K562 (cell line): ENCODE measurements around the gene NAT9. TPM values are rescaled to one million over a fixed set of nuclear protein-coding genes. Genes with fewer than 3 reads are reported as not detected.

Experiments
- ATAC-seq: fragments of 200-7000 bp; cut with Tn5 transposase; 3 replicates; pipeline ENCODE4 v1.9.1; 2020; ENCODE audit warnings: moderate library complexity
- BruUV-seq: library from RNA; stranded (reverse); fragments of 400-500 nt; replicated peaks from 2 replicates; lab custom pipeline; 2021; lab: Mats Ljungman, UMichigan
- CTCF ChIA-PET: fragments of 300-600 bp; formaldehyde crosslinking; extraction: SDS; loops from one replicate; lab custom pipeline; 2021; ENCODE audit warnings: low intra/inter-chr PET ratio; lab: Yijun Ruan, JAX
- POLR2A ChIA-PET: fragments of 300-600, 350-650 bp; sonication (Branson Sonifier 250); formaldehyde crosslinking; extraction: SDS; loops from one replicate; lab custom pipeline; 2021; ENCODE audit warnings: antibody characterized with exemption, inconsistent platforms; lab: Yijun Ruan, JAX
- DNase-seq, 4 experiments: peaks; one replicate each; pipeline versions ENCODE4 v3.0.0 to v3.0.0-alpha.2; 2011 to 2018; ENCODE audit warnings: low spot score in 3 of 4, mixed read lengths in 3 of 4; ENCODE audit errors: extremely low read depth in 1 of 4
- FAIRE-seq: peaks from 2 replicates; lab custom pipeline; 2011; peaks lifted over from hg19 to GRCh38; lab: Jason Lieb, UNC
- H2AFZ ChIP-seq: 2 replicates; pipeline ENCODE4 v1.6.0; 2011; ENCODE audit warnings: low read depth, low read length, control low read depth, inconsistent platforms
- H3K27ac ChIP-seq: fragments of 200-600 bp; 3 replicates; pipeline ENCODE4 v1.8.0; 2011; ENCODE audit warnings: low read depth, mild to moderate bottlenecking, control low read depth, inconsistent platforms, low read length, moderate library complexity, mixed read lengths; ENCODE audit errors: extremely low read depth
- H3K27me3 ChIP-seq, 2 experiments: fragments of 300-600 bp in 1 of 2; 2 replicates in 1 of 2; 3 replicates in 1 of 2; pipeline versions ENCODE4 v1.6.0 to v1.8.0; 2011; ENCODE audit warnings: inconsistent platforms in 2 of 2, low read length in 2 of 2, mild to moderate bottlenecking in 1 of 2, mixed read lengths in 1 of 2, moderate library complexity in 1 of 2; ENCODE audit not compliant: control insufficient read depth in 2 of 2, insufficient read depth in 2 of 2
- H3K36me3 ChIP-seq: fragments of 300-600 bp; 3 replicates; pipeline ENCODE4 v1.8.0; 2011; ENCODE audit warnings: mild to moderate bottlenecking, low read length, inconsistent platforms; ENCODE audit not compliant: control insufficient read depth, insufficient read depth
- H3K4me1 ChIP-seq, 2 experiments: fragments of 200-600 bp in 1 of 2; replicated peaks in 1 of 2; 2 replicates in 1 of 2; 3 replicates in 1 of 2; pipeline versions ENCODE4 v1.5.1 to v1.8.0; 2011; ENCODE audit warnings: inconsistent platforms in 2 of 2, low read length in 2 of 2, mild to moderate bottlenecking in 1 of 2, mixed read lengths in 1 of 2, moderate library complexity in 1 of 2; ENCODE audit not compliant: control insufficient read depth in 2 of 2, insufficient read depth in 2 of 2
- H3K4me2 ChIP-seq: 2 replicates; pipeline ENCODE4 v1.6.1; 2011; ENCODE audit warnings: low read length, control low read depth, inconsistent platforms, mixed read lengths; ENCODE audit not compliant: insufficient read depth
- H3K4me3 ChIP-seq: fragments of 200-600 bp; sonication (generic), shearing (Covaris generic); 2 replicates; pipeline ENCODE4 v1.5.1; 2016; ENCODE audit warnings: control low read depth, inconsistent platforms
- H3K79me2 ChIP-seq: fragments of 200-600 bp; 3 replicates; pipeline ENCODE4 v1.8.0; 2011; ENCODE audit warnings: low read length, inconsistent platforms; ENCODE audit not compliant: control insufficient read depth, insufficient read depth
- H3K9ac ChIP-seq, 2 experiments: 2 replicates each; pipeline versions ENCODE4 v1.6.0 to v1.6.1; 2011; ENCODE audit warnings: low read depth in 2 of 2, low read length in 2 of 2, control low read depth in 1 of 2, inconsistent platforms in 1 of 2, mild to moderate bottlenecking in 1 of 2, mixed read lengths in 1 of 2; ENCODE audit not compliant: insufficient read depth in 1 of 2
- H3K9me1 ChIP-seq: one replicate; pipeline ENCODE4 v1.6.0; 2011; ENCODE audit warnings: inconsistent platforms, mild to moderate bottlenecking, low read length, moderate library complexity; ENCODE audit not compliant: control insufficient read depth, insufficient read depth
- H3K9me3 ChIP-seq: replicated peaks from 2 replicates; pipeline ENCODE4 v1.5.1; 2011; ENCODE audit warnings: low read depth, low read length, inconsistent platforms; ENCODE audit not compliant: control insufficient read depth, insufficient read depth
- H4K20me1 ChIP-seq: replicated peaks from 2 replicates; pipeline ENCODE4 v1.6.1; 2011; ENCODE audit warnings: low read length, inconsistent platforms, mixed read lengths; ENCODE audit not compliant: control insufficient read depth, insufficient read depth
- ATF7 ChIP-seq: fragments of 450-650 bp; IDR thresholded peaks from 2 replicates; pipeline ENCODE4 v1.7.1; 2014; ENCODE audit warnings: mild to moderate bottlenecking, moderate library complexity
- CBFA2T2 ChIP-seq: fragments of 450-650 bp; conservative IDR thresholded peaks from 2 replicates; pipeline ENCODE4 v1.6.1; 2017; ENCODE audit warnings: mild to moderate bottlenecking
- CBX1 ChIP-seq: sonication (generic); IDR thresholded peaks from 2 replicates; pipeline ENCODE4 v1.6.1; 2016; ENCODE audit warnings: antibody characterized with exemption, low read depth, mild to moderate bottlenecking
- CEBPB ChIP-seq: fragments of 450-650 bp; IDR thresholded peaks from 2 replicates; pipeline ENCODE4 v1.6.1; 2016; ENCODE audit warnings: missing genetic modification characterization, missing compliant biosample characterization
- DPF2 ChIP-seq: fragments of 450-650 bp; IDR thresholded peaks from 2 replicates; pipeline ENCODE4 v1.6.1; 2016
- GABPA ChIP-seq: fragments of 200-800 bp; sonication (Bioruptor generic); conservative IDR thresholded peaks from 2 replicates; pipeline ENCODE4 v1.6.1; 2016; ENCODE audit warnings: low read depth, missing genetic modification characterization, missing compliant biosample characterization
- HCFC1 ChIP-seq: IDR thresholded peaks from 2 replicates; pipeline ENCODE4 v1.6.1; 2012; ENCODE audit warnings: low read depth, low read length, improper control_type of control experiment
- JUND ChIP-seq, 2 experiments: IDR thresholded peaks; 2 replicates in 1 of 2; 3 replicates in 1 of 2; pipeline ENCODE4 v1.6.1; 2011; ENCODE audit warnings: borderline replicate concordance in 2 of 2, low read depth in 2 of 2, low read length in 2 of 2, improper control_type of control experiment in 1 of 2, missing biosample characterization in 1 of 2, missing genetic modification characterization in 1 of 2, missing genetic modification reagents in 1 of 2
- MAFG ChIP-seq: fragments of 450-650 bp; conservative IDR thresholded peaks from 2 replicates; pipeline ENCODE4 v1.6.1; 2016; ENCODE audit warnings: missing genetic modification characterization, missing compliant biosample characterization
- MECOM ChIP-seq: fragments of 250-450 bp; sonication (Bioruptor Pico); IDR thresholded peaks from 2 replicates; pipeline ENCODE4 v1.8.0; 2022; ENCODE audit warnings: inconsistent platforms
- NCOA1 ChIP-seq: fragments of 450-650 bp; IDR thresholded peaks from 2 replicates; pipeline ENCODE4 v1.6.1; 2016; ENCODE audit warnings: low read depth
- NR2C1 ChIP-seq, 2 experiments: fragments of 450-650 bp; IDR thresholded peaks; 2 replicates each; pipeline ENCODE4 v1.6.1; 2017; ENCODE audit warnings: mild to moderate bottlenecking in 2 of 2, antibody characterized with exemption in 1 of 2, inconsistent platforms in 1 of 2, missing compliant biosample characterization in 1 of 2, missing genetic modification characterization in 1 of 2
- PPARD ChIP-seq: fragments of 250-450 bp; sonication (Bioruptor Pico); IDR thresholded peaks from 2 replicates; pipeline ENCODE4 v1.8.0; 2022; ENCODE audit warnings: inconsistent platforms, mild to moderate bottlenecking, moderate library complexity
- RFX5 ChIP-seq: IDR thresholded peaks from 2 replicates; pipeline ENCODE4 v1.6.1; 2011; ENCODE audit warnings: low read depth, mild to moderate bottlenecking, improper control_type of control experiment, low read length
- ZNF347 ChIP-seq: fragments of 450-650 bp; formaldehyde crosslinking; IDR thresholded peaks from 2 replicates; pipeline ENCODE4 v1.4.0; 2020; ENCODE audit warnings: low read depth, mild to moderate bottlenecking, moderate library complexity
- WGBS: fragments of 100-300 bp; shearing (Covaris generic); methylation state at CpG from one replicate; pipeline ENCODE4 v1.1.6; 2016; ENCODE audit warnings: low coverage, mixed read lengths; ENCODE audit not compliant: insufficient coverage; ENCODE audit errors: missing lambda C conversion rate; 5-methylcytosine and 5-hydroxymethylcytosine counted together
- in situ Hi-C: fragments of 300-500 bp; cut with MboI; formaldehyde crosslinking; loops from 4 replicates; pipeline ENCODE4 v1.15.0; 2018; ENCODE audit warnings: inconsistent platforms, mixed read lengths
- intact Hi-C: fragments of 100-400 bp; cut with micrococcal nuclease; formaldehyde crosslinking; loops from 2 replicates; pipeline ENCODE4 v1.14.2; 2022
- polyA plus RNA-seq, 8 experiments: library from polyadenylated mRNA; depleted of rRNA in 4 of 8; stranded (reverse) in 5 of 8; unstranded in 3 of 8; fragments of >200 nt; fragmentation: Nextera tagmentation in 2 of 8; fragmentation: Illumina TruSeq in 1 of 8; extraction: Ambion mirVana in 2 of 8; extraction: Trizol in 1 of 8; gene quantifications; 2 replicates each; pipeline versions ENCODE4 v1.2.1 to v1.2.3, GENCODE V29; 2011 to 2014; ENCODE audit warnings: inconsistent platforms in 1 of 8, missing spikeins in 1 of 8
- total RNA-seq, 7 experiments: library from RNA; depleted of rRNA in 6 of 7; stranded (reverse); fragments of >200 nt in 6 of 7; fragmentation: Illumina TruSeq in 2 of 7; extraction: Trizol in 2 of 7; gene quantifications; 2 replicates each; pipeline versions ENCODE4 v1.2.1 to v1.2.3, GENCODE V29; 2011 to 2021; ENCODE audit warnings: low replicate concordance in 1 of 7
- TF ChIP-seq, protein P1 (sequence below), 3 experiments: IDR thresholded peaks in 2 of 3; conservative IDR thresholded peaks in 1 of 3; 2 replicates each; pipeline ENCODE4 v1.5.1; 2011 to 2012; ENCODE audit warnings: low read length in 3 of 3, mild to moderate bottlenecking in 3 of 3, control low read depth in 2 of 3, improper control_type of control experiment in 1 of 3, inconsistent platforms in 1 of 3, low read depth in 1 of 3, mixed read lengths in 1 of 3, moderate library complexity in 1 of 3; ENCODE audit not compliant: insufficient read depth in 2 of 3
- TF ChIP-seq, protein P2 (sequence below): fragments of 250-450 bp; sonication (Bioruptor Pico); IDR thresholded peaks from 2 replicates; pipeline ENCODE4 v1.4.0; 2020; ENCODE audit warnings: mild to moderate bottlenecking

NAT9 gene
- total and polyA plus RNA-seq, 9 of the 15 experiments (the other 6 are each of a cell fraction or from before 2014, with no cell fraction given), result 4.2 to 63.6 (median 40.8) TPM

DNA sequence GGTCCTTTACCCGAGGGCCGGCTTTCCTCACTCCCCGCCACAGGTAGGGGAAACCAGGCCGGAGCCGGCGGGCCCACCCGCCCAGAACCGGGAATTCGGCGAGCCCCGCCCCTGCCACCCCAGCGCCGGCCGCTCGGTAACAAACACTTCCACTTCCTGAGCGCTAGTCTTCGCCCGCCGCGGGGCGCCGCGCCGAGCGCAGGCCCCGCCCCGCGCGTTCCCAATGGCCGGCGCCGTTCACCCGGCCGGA is 27.9 kb downstream of the NAT9 start (continued):
- TF ChIP-seq, protein P1, sequence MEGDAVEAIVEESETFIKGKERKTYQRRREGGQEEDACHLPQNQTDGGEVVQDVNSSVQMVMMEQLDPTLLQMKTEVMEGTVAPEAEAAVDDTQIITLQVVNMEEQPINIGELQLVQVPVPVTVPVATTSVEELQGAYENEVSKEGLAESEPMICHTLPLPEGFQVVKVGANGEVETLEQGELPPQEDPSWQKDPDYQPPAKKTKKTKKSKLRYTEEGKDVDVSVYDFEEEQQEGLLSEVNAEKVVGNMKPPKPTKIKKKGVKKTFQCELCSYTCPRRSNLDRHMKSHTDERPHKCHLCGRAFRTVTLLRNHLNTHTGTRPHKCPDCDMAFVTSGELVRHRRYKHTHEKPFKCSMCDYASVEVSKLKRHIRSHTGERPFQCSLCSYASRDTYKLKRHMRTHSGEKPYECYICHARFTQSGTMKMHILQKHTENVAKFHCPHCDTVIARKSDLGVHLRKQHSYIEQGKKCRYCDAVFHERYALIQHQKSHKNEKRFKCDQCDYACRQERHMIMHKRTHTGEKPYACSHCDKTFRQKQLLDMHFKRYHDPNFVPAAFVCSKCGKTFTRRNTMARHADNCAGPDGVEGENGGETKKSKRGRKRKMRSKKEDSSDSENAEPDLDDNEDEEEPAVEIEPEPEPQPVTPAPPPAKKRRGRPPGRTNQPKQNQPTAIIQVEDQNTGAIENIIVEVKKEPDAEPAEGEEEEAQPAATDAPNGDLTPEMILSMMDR (IDR thresholded peaks at IDR 0.05 in 2 of 3, conservative IDR thresholded peaks at IDR 0.05 in 1 of 3; ENCODE audit: insufficient read depth in 2 of 3, low read depth in 1 of 3, low read length in 3 of 3), result peak in 1 of 3 experiments; percentile 7; a peak in 1 of 6 replicates
- TF ChIP-seq HCFC1 (0 out of 2 replicates have a peak, but pooled peaks have one; percentile 34), CEBPB (tag) (no peak), MAFG (tag) (no peak)
- TF ChIP-seq, protein P2, sequence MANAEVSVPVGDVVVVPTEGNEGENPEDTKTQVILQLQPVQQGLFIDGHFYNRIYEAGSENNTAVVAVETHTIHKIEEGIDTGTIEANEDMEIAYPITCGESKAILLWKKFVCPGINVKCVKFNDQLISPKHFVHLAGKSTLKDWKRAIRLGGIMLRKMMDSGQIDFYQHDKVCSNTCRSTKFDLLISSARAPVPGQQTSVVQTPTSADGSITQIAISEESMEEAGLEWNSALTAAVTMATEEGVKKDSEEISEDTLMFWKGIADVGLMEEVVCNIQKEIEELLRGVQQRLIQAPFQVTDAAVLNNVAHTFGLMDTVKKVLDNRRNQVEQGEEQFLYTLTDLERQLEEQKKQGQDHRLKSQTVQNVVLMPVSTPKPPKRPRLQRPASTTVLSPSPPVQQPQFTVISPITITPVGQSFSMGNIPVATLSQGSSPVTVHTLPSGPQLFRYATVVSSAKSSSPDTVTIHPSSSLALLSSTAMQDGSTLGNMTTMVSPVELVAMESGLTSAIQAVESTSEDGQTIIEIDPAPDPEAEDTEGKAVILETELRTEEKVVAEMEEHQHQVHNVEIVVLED (CRISPR knock-in tag), result peak; percentile 69

GRCh38 chr17:74746922-74747321 is 29.2 kb downstream of the NAT9 start:
- intact Hi-C loops, result loop anchor here (1.0 to 5.0 kb wide), 2 partner anchors 23 to 120 kb away; no protein-coding TSS in a partner anchor
- peak overlapping the region; percentile 1; a peak in 1 of 4 replicates for H3K9ac ChIP-seq
- in situ Hi-C loops, result no loop called here
- TF ChIP-seq GABPA (tag) (peak; percentile 29; the same call in 1 of the 2 replicates), CBX1 (no peak), NR2C1 (IDR thresholded peaks at IDR 0.05) (peak; percentile 79), NR2C1 (tag; IDR thresholded peaks at IDR 0.05) (peak; percentile 89), ATF7 (peak; percentile 43; the same call in 1 of the 2 replicates), CBFA2T2 (peak; percentile 36; the same call in 1 of the 2 replicates), ZNF347 (CRISPR knock-in tag) (no peak), JUND (IDR thresholded peaks at IDR 0.05; ENCODE audit: borderline replicate concordance, low read depth, low read length) (peak; percentile 61), JUND (tag; IDR thresholded peaks at IDR 0.05; ENCODE audit: borderline replicate concordance, low read depth, low read length) (peak; percentile 42; the same call in 1 of the 3 replicates), MECOM (CRISPR knock-in tag) (no peak), RFX5 (no peak), DPF2 (peak; percentile 74), PPARD (CRISPR knock-in tag) (no peak), NCOA1 (0 out of 2 replicates have a peak, but pooled peaks have one; percentile 18)

More at GRCh38 chr17:74746922-74747321, 29.2 kb downstream of the NAT9 start:
- Histone ChIP-seq H3K27ac (peak overlapping the region; percentile 53; the same call in 2 of the 3 replicates), H3K36me3 (peaks cover 8% of the 10 kb centered on the region; the same call in 1 of the 3 replicates), H3K27me3 (peaks cover 3 to 10% of the 10 kb centered on the region in 2 experiments; a peak in 3 of 5 replicates), H3K9me1 (no peaks in the 10 kb centered on the region), H3K4me2 (peak overlapping the region; percentile 65), H3K9me3 (no peaks in the 10 kb centered on the region), H4K20me1 (peaks cover 9% of the 10 kb centered on the region; the same call in 1 of the 2 replicates), H2AFZ (peak overlapping the region; percentile 35), H3K4me1 (peaks cover 37 to 67% of the 10 kb centered on the region in 2 experiments), H3K4me3 (no peak overlapping the region), H3K79me2 (peaks cover 34% of the 10 kb centered on the region)
- POLR2A ChIA-PET, result interaction anchor here (0.6 to 2.4 kb wide), 6 partner anchors 8 to 218 kb away, joined by 3 to 5 read pairs (median 4); no protein-coding TSS in a partner anchor
- BruUV-seq, result no TSS peak
- ATAC-seq, result peak; percentile 29
- CTCF ChIA-PET, result interaction anchor here (3.9 kb wide), 1 partner anchor 23 kb away, joined by 41 read pairs; no protein-coding TSS in a partner anchor
- FAIRE-seq, result peak; percentile 92
- 2% methylated on average over 6 of the region's 6 CpGs for WGBS
- peak in 3 of 4 experiments; percentile 53 to 89 (median 76) for DNase-seq
